HL-60 (cell line): ENCODE data around the gene KPTN.
A peak's percentile ranks its signal among the peaks of the same experiment; 100 is the strongest.

ENCODE experiments used
- DNase-seq, 2 experiments: peaks; one replicate each; pipeline ENCODE4 v3.0.0-alpha.2; 2010 to 2020; ENCODE audit warnings: low read depth in 1 of 2, low spot score in 1 of 2
- H3K27ac ChIP-seq: fragments of 250-450 bp; sonication (Bioruptor Pico); replicated peaks from 2 replicates; pipeline ENCODE4 v1.5.1; 2020; ENCODE audit warnings: mild to moderate bottlenecking, moderate library complexity
- H3K27me3 ChIP-seq: fragments of 250-450 bp; sonication (Bioruptor Pico); 2 replicates; pipeline ENCODE4 v1.5.1; 2021; ENCODE audit warnings: mild to moderate bottlenecking, moderate library complexity; ENCODE audit not compliant: insufficient read depth, poor library complexity, severe bottlenecking
- H3K4me3 ChIP-seq: replicated peaks from 2 replicates; pipeline ENCODE4 v1.5.1; 2011; ENCODE audit warnings: mild to moderate bottlenecking, control low read depth, low read length; ENCODE audit not compliant: insufficient read depth
- CTCF ChIP-seq: IDR thresholded peaks from one replicate; pipeline ENCODE4 v1.5.1; 2011; ENCODE audit warnings: low read length, control low read depth, inconsistent platforms; ENCODE audit not compliant: insufficient read depth
- GABPA ChIP-seq: IDR thresholded peaks from 2 replicates; pipeline ENCODE4 v1.6.1; 2012; ENCODE audit warnings: low read depth
- POLR2AphosphoS5 ChIP-seq: IDR thresholded peaks from 2 replicates; pipeline ENCODE4 v1.6.1; 2012; ENCODE audit warnings: low read depth
- REST ChIP-seq: IDR thresholded peaks from 2 replicates; pipeline ENCODE4 v1.6.1; 2012; ENCODE audit warnings: low read depth; ENCODE audit not compliant: insufficient replicate concordance
- SPI1 ChIP-seq: IDR thresholded peaks from 2 replicates; pipeline ENCODE4 v1.6.1; 2012; ENCODE audit warnings: low read depth, mild to moderate bottlenecking, borderline replicate concordance

The KPTN gene

GRCh38 chr19:47436712-47437401, 47.2 kb downstream of the KPTN start:
- Histone ChIP-seq H3K27ac (no peak overlapping the region), H3K27me3 (peaks cover 2% of the 10 kb centered on the region), H3K4me3 (no peak overlapping the region)
- peak; percentile 66 for TF ChIP-seq CTCF
- TF ChIP-seq POLR2AphosphoS5, result no peak
- no peak for TF ChIP-seq GABPA
- no peak for TF ChIP-seq REST
- peak; percentile 52 to 76 for DNase-seq

- peaks cover 3% of the 10 kb centered on the region for H3K27me3 ChIP-seq
- no peak overlapping the region for H3K4me3 ChIP-seq
- TF ChIP-seq CTCF (no peak), POLR2AphosphoS5 (no peak), GABPA (no peak), SPI1 (no peak), REST (no peak)
- H3K27ac ChIP-seq, result no peak overlapping the region
- no peak for DNase-seq
These were observed 48.1 kb downstream of the KPTN start for GRCh38 chr19:47435883-47436417.

GRCh38 chr19:47435196-47435595, 48.8 kb downstream of the KPTN start:
- peaks cover 10% of the 10 kb centered on the region for H3K27me3 ChIP-seq
- H3K4me3 ChIP-seq, result no peak overlapping the region
- no peak for DNase-seq
- no peak overlapping the region for H3K27ac ChIP-seq
- TF ChIP-seq REST, result no peak
- TF ChIP-seq GABPA, result no peak
- no peak for TF ChIP-seq SPI1
